KBM-7 (cell line): ENCODE measurements around the gene KMT2C.
"Not testable (repeated sequence)": the region's sequence is repeated elsewhere in the genome, so short reads cannot be mapped to it uniquely, and the experiment has no call there.

Experiments used
- DNase-seq: peaks from one replicate; pipeline ENCODE4 v3.0.0-alpha.2; 2015
- in situ Hi-C: fragments of 300-500 bp; cut with MboI; formaldehyde crosslinking; loops from 2 replicates; pipeline ENCODE4 v1.14.3; 2020; ENCODE audit warnings: low sequenced_read_pairs, low pct_unique_long_range_greater_than_20kb, mixed read lengths

The KMT2C gene

DNA sequence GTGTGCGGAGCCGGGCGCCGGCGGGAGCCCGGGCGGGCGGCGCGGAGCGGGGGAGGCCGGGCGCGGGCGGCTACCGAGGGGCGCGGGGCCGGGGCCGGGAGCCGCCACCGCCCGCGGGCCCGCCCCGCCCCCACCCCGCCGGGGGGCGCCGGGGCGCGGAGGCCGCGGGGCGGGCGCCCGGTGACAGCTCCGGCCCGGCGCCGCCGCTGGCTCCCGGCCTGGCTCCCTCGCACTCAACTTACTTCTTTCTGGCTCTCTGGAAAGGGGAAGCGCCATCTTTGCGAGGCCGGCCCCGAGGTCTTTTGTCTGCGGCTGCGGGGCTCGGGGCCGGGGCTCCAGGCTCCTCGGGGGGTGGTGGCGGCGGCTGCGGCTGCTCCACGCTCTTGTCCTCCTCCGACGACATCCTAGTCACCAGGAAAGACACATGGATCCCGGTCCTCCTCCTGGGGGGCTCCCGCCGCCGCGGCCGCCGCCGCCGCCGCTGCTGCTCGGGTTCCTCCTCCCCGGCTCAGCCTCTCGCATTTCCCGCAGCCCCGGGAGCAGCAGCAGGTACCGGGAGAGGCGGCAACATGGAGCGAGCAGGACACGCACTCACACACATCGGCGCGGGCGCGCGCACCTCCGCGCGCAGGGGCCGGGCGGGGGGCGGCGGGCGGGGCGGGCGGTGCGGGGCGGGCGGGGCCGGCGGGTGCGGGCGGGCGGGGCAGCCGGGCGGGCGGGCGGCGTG, at the start of gene KMT2C:
TSS of gene KMT2C (minus strand) at position 620 of the 727 bp plus-strand sequence. CDS start at position 403, 217 bp downstream.
- peak; percentile 57 for DNase-seq
- in situ Hi-C loops: no loop called here

DNA sequence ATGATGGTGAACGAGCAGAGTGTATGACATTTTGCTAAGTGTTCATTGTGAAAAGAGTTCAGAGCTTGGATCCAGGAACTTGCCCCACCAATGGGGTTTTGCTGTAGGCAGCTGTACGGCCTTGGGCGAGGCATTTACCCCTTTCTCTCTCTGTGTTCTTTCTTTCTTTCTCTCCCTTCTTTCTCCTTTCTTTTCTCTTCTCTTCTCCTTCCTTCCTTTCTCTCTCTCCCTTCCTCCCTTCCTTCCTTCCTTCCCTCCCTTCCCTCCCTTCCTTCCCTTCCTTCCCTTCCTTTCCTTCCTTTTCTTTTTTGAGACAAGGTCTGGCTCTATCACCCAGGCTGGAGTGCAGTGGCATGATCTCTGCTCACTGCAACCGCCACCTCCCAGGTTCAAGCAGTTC, 45.3 kb upstream of the KMT2C start:
- DNase-seq: no peak
- in situ Hi-C loops: no loop called here

DNA sequence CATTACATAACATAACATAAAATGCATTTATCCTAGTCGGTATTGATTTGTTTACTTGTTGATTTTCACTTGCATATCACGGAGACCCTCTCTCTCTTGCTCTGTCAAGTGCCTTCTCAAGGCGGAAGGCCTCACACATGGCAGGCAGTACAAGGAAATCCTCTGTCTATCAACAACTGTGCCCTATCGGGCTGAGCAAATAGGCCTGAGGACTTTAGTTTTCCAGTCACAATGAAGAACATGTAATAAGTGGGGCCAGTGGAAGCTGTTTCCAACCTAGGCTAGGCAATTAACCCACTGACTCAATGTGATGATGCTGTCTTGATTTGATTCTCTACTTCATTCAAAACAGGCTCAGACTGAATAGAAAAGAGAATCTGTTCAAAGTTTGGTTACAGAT, 44.9 kb upstream of the KMT2C start:
- in situ Hi-C loops: no loop called here
- no peak for DNase-seq

DNA sequence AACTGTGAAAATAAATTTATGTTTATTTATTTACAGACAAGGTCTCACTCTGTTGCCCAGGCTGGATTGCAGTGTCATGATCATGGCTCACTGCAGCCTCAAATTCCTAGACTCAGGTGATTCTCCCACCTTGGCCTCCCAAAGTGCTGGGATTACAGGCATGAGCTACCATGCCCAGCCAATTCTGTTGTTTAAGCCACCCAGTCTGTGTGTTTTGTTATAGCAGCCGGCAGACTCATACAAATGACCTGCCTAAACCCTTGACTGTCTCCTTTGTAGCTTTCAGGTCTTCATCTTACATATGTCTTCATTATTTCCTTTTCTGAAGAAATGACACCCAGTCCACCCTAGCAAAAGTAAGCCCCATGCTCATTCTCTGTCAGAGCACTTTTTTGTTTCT, 43.8 kb upstream of the KMT2C start:
- DNase-seq: no peak
- in situ Hi-C loops: no loop called here

DNA sequence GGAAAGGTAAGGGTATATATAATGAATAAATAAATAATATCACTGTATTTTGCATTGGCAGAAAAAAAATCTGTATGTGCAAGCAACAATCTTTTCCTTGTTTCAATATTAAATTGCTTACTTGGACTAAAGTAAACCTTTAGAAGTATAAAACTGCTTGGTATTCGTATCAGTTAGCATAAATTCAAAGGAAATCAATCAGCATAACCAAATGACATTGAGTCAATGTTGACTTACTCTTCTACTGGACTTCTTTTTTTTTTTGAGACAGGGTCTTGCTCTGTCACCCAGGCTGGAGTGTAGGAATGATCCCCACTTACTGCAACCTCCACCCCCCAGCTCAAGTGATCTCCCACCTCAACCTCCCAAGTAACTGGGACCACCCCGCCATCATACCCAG, 42.3 kb upstream of the KMT2C start:
- DNase-seq: no peak
- in situ Hi-C loops: no loop called here

DNA sequence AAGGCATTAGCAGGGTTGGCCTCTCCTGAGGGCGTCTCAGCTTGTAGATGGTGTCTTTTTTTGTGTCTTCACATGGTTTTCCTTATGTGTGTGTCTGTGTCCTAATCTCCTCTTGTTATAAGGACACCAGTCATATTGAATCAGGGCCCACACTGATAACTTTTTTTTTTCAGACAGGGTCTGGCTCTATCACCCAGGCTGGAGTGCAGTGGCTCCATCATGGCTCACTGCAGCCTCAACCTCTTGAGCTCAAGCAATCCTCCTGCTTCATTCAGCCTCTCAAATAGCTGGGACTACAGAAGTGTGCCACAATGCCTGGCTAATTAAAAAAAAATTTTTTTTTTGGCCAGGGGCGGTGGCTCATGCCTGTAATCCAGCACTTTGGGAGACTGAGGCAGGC, 41.3 kb upstream of the KMT2C start:
- in situ Hi-C loops: no loop called here
- no peak for DNase-seq

DNA sequence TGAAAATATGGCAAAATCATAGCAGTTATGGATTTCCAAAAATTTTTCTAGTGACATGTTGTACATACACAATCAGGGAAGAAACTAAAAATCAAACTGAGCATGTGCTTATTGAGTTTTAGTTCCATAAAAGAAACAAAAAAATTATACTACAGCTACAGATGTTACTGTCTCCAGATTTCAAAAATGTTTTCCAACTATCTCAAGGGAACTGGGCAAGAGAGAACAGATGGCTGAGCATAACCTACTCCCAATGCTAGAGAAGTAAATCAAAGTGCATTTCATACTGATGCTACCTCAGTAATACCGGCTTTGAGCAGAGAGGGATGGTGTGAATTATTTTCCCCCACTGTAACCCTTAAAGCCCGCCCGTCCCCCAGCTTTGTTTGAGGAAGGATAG, 40.7 kb upstream of the KMT2C start:
- DNase-seq: no peak
- in situ Hi-C loops: no loop called here

DNA sequence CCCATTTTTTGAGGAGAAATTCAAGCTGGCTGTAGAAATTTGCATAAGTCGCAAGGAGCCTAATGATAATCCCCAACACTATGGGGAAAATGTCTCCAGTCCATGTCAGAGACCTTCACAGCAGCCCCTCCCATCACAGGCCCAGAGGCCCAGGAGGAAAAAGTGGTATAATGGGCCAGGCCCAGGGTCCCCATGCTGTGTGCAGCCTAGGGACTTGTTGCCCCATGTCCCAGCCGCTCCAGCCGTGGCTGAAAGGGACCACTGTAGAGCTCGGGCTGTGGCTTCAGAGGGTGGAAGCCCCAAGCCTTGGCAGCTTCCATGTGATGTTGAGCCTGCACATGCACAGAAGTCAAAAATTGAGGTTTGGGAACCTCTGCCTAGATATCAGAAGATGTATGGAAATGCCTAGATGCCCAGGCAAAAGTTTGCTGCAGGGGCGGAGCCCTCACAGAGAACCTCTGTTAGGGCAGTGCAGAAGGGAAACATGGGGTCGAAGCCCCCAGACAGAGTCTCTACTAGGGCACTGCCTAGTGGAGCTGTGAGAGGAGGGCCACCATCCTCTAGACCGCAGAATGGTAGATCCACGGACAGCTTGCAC, 35.3 kb upstream of the KMT2C start:
- in situ Hi-C loops, DNase-seq: not testable (repeated sequence)

DNA sequence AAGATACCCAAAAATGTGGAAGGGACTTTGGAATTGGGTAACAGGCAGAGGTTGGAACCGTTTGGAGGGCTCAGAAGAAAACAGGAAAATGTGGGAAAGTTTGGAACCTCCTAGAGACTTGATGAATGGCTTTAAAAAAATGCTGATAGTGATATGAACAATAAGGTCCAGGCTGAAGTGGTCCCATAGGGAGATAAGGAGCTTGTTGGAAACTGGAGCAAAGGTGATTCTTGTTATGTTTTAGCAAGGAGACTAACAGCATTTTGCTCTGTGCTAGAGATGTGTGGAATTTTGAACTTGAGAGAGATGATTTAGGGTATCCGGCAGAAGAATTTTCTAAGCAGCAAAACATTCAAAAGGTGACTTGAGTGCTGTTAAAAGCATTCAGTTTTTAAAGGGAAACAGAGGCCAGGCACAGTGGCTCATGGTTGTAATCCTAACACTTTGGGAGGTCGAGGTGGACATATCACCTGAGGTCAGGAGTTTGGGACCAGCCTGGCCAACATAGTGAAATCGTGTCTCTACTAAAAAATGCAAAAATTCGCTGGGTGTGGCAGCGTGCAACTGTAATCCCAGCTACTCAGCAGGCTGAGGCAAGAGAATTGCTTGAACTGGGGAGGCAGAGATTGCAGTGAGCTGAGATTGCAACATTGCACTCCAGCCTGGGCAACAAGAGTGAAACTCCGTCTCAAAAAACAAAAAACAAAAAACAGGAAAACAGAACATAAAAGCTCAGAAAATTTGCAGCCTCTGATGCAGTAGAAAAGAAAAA, 34.6 kb upstream of the KMT2C start:
- DNase-seq, in situ Hi-C loops: not testable (repeated sequence)

DNA sequence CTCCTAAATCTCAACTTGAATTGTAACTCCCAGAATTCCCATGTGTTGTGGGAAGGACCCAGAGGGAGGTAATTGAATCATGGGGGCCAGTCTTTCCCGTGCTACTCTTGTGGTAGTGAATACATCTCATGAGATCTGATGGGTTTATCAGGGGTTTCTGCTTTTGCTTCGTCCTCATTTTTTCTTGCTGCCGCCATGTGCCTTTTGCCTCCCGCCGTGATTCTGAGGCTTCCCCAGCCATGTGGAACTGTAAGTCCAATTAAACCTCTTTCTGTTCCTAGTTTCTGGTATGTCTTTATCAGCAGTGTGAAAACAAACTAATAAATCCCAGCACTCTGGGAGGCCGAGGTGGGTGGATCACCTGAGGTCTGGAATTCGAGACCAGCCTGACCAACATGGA, 33.8 kb upstream of the KMT2C start:
- DNase-seq, in situ Hi-C loops: not testable (repeated sequence)

DNA sequence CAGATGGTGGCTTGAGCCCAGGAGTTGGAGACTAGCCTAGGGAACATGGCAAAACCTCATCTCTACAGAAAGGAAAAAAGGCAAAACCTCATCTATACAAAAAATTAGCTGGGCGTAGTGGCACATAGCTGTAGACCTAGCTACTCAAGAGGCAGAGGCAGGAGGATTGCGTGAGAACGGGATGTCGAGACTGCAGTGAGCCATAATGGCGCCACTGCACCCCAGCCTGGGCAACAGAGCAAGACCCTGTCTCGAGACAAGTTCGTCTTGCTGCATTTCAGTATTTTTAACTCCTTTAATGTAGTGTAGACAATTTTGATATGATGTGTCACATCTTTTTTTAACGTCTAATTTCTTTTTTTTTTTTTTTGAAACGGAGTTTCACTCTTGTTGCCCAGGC, 31.4 kb upstream of the KMT2C start:
- no peak for DNase-seq
- in situ Hi-C loops: no loop called here

DNA sequence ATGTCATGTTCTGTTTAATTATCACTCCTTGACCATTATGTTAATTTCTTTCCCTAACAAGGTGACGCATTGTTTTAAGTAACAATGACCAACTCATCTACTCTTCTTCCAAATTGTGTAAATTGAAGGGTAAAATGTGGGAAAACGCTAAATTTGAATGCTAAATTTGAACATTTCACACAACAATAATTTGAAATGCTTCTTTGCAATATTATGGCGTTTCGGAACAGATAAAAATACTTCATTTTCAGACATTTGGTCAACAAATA, 29.2 kb upstream of the KMT2C start:
- DNase-seq: no peak
- in situ Hi-C loops: no loop called here

DNA sequence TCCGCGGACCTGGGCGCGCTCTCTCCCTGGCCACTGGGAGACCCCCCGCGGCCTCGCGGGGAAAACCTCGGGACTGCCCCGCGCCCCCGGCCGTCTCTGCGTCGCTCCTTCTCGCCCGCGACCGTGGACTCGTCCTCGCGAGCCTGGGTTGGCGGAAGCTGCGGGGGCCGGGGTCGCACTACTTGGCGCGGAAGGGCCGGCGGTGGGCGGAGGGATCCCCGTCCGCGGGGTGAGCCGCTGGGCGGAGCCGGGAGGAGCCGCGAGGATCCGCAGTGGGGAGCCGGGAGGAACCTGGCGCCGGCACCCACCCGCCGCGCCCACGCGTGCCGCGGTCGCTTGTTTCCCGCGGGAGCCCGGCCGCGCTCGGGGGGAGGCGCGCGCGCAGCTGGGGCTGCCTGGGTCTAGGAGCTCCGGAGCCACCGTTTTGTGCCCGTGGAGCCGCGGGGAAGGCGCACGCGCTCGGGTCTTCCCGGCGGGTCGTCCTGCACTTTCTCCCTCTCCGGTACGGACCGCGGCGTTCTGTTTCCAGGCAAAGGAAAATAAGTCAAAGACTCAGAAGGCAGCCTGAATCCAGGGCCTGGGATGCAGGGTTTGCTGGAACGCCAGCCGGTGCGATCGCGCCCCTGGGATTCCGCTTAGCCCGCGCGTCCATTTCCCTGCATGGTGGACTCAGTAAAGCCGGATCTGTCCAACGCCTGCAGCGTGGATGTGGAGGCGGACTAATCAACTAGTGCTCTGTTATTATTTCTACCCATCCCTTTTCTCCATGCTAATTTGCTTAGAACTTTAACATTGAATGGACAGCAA, 28.7 kb upstream of the KMT2C start:
- in situ Hi-C loops: no loop called here
- DNase-seq: peak; percentile 86

DNA sequence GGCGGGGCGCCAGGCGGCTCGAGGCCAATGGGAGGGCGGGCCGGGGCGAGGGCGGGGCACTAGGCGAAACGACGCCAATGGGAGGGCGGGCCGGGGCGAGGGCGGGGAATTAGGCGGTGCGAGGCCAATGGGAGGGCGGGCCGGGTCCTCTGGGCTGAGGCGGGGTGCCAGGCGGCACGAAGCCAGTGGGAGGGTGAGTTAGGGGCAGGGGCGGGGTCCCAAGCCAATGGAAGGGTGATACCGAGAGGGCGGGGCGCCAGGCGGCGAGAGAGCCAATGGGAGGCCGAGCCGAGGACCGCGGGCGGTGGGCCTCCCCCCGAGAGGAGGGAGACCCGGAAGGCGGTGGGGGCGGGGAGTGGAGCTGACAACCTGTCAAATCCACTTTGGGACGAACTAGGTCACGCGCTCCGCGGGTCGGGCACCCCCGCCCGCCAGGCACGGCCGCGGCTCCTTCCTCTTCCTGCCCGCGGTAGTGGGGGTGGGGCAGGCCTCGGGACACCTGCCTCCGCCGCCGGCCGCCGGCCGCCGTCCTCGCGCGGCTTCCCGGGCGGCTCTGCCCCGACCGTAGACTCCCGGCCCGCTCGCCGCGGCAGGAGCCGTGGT, 28.0 kb upstream of the KMT2C start:
- DNase-seq: peak; percentile 99
- in situ Hi-C loops: no loop called here

DNA sequence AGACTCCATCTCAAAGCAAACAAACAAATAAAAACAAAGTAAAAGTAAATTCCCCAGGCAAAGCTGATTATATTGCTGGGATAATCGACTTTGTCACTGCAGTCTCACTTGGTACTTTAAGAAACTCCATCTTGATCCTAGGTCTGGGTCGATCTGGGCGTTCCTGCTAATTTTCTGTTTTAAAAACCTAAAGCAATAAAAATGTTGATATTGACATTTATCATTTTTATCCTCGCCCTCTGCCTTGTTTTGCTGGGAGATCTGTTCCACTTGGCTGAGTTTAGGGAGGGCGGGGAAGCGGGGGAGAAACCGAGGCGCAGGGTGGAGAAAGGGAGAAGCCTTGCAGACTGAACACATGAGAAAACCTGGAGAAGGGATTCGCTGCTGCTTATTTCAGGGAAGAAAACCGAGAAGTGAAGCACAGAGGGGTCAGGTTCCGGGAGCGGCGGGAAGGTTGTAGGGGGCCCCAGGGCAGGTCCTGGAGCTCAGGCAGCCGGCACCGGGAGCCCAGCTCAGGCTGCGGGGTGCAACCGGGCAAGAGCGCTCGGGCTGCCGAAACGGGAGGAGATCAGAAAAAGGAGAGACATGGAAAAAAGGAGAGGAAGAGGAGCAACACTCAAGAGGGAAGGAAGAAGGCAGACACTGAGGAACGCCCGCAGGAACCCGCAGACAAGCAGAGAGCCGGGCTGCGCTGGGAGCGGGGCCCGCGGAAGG, 27.3 kb upstream of the KMT2C start:
- no peak for DNase-seq
- in situ Hi-C loops: no loop called here

DNA sequence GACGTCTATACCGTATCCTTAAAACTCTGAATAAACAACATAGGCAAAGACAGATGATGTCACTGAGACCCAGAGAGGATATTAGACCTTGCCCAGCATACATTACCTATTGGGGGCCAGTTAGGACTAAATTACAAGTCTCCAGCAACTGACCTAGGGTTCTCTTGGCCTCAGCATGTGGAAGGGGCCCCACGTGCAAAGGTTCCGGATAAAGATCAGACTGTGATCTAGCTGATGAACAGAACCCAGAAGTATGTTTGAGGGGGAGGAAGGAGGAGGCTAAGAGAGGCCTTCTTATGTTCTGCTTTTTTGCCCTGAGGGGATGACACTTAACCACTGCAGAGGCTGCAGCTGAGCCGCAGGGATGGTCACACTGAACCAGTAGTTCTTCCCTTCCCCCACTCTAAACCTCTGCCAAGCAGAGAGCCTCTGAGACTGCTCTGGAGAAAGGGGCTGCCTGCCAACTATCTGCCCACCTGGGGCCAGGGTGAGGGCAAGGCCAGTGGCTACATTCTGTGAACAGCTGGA, 24.0 kb upstream of the KMT2C start:
- in situ Hi-C loops: no loop called here
- DNase-seq: peak; percentile 97

DNA sequence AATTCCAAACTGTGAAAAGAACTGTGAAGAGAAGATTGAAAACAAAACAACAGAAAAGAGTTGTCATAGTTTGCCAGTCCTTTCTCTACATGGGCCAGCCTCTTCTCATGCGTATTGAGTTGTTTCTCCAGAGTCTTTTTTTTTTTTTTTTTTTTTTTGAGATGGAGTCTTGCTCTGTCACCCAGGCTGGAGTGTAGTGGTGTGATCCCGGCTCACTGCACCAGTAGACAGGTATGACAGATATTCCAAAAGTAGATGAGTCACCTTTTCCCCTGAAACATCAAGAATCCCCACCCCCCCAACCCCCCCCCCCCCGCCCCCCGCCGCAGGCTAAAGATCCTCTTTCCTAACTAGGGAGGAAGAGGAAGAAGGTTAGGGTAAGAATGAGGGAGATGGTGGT, 15.6 kb upstream of the KMT2C start:
- in situ Hi-C loops: no loop called here

DNA sequence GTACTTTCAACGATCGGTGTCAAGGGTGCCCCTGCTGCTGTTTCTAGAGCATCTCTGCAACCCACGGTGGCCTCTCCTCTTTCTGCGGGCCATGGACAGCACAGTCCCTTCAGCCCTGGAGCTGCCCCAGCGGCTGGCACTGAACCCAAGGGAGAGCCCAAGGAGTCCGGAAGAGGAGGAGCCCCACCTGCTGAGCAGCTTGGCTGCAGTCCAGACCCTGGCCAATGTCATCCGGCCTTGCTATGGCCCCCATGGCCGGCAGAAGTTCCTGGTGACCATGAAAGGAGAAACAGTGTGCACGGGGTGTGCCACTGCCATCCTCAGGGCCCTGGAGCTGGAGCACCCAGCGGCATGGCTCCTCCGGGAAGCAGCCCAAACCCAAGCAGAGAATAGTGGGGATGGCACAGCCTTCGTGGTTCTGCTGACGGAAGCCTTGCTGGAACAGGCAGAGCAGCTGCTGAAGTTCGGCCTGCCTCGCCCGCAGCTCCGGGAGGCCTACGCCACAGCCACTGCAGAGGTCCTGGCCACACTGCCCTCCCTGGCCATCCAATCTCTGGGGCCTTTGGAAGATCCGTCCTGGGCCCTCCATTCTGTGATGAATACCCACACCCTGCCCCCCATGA, 9.7 kb upstream of the KMT2C start:
- in situ Hi-C loops: not testable (repeated sequence)

More for the DNA sequence above, 15.6 kb upstream of the KMT2C start:
- DNase-seq: peak; percentile 26

More for the DNA sequence above, 9.7 kb upstream of the KMT2C start:
- not testable (repeated sequence) for DNase-seq
